GM19438 (cell line): ENCODE data around the gene UGT2B15.
"Not testable (repeated sequence)": the region's sequence is repeated elsewhere in the genome, so short reads cannot be mapped to it uniquely, and the experiment has no call there.

Experiments used
- ATAC-seq: cut with Tn5 transposase; IDR thresholded peaks from one replicate; pipeline ENCODE4 v1.9.1; 2021; ENCODE audit warnings: low read depth; ENCODE audit not compliant: unreplicated experiment

The UGT2B15 gene

GRCh38 chr4:68657022-68657594, 13.3 kb downstream of the UGT2B15 start:
- peak; percentile 79 for ATAC-seq

GRCh38 chr4:68656445-68656973, 13.9 kb downstream of the UGT2B15 start:
- peak; percentile 51 for ATAC-seq

DNA sequence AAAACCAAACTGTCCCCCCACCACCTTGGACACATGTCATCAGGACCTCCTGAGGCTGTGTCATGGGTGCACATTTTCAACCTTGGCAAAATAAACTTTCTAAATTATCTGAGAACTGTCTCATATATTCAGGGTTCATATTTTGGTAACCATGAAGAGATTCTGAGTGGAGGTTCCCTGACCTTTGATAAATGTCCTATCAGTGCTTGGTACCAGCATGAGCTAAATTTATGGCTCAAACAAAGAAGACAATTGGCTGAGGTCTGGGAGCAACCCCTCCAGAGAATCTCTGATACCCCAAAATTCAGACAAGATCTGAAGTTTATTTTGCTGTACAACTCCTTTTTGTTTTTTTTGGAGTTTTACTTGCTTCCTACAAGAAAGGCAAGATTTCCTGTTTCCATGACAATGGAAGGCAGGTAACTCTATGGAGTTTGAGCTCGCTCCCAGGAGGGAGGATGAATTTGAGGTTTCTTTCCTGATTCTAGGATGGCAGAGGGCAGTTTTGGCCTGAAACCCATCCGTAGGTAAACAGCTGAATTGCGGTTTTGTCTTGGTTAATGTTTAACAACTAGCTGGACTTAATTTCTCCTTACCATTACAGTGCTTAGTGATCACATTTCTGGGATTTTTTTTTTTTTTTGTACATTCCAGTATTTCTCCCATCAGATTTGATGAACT, 14.5 kb downstream of the UGT2B15 start:
- peak; percentile 25 for ATAC-seq

GRCh38 chr4:68654946-68655721, 15.3 kb downstream of the UGT2B15 start:
- ATAC-seq = no peak

DNA sequence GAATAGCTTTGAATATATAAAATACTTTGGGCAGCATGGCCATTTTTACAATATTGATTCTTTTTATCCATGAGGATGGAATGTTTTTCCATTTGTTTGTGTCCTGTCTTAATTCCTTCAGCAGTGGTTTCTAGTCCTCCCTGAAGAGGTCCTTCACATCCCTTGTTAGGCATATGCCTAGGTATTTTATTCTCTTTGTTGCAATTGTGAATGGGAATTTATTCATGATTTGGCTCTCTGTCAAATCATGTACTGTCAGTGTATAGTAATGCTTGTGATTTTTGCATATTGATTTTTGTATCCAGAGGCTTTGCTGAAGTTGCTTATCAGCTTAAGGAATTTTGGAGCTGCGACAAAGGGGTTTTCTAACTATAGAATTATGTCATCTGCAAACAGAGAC, 18.5 kb downstream of the UGT2B15 start:
- no peak for ATAC-seq

DNA sequence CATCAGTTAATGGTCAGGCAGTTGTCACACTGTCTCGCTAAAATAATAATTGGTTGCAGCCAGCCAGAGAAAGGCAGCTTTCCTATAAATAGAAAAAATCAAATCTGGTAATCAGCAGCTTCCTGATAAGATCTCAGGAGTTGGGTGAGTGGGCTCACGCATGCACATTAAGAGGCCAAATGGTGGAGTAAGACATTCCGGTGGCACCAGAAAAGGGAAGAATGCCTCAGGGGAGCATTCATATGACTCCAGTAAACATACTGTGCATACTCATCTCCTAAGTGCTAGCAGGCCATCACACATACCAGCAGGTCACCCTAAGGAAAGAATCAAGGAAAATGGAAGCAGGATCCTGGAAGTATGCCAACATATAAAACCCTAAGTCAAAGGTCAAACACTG, 40.1 kb downstream of the UGT2B15 start:
- ATAC-seq = no peak

DNA sequence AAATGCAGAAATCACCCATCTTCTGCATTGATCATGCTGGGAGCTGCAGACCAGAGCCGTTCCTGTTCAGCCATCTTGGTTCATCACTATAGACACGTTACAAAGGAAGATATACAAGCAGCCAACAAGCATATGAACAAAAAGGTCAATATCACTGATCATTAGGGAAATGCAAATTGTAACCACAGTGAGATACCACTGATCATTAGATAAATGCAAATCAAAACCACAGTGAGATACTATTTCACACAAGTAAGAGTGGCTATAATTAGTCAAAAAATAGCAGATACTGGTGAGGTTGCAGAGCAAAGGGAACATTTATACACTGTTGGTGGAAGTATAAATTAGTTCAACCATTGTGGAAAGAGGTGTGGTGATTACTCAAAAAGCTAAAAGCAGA, 47.7 kb downstream of the UGT2B15 start:
- ATAC-seq = not testable (repeated sequence)

- peak; percentile 74 for ATAC-seq
These were observed 53.3 kb downstream of the UGT2B15 start for GRCh38 chr4:68617003-68617698.

GRCh38 chr4:68615699-68616422, 54.6 kb downstream of the UGT2B15 start:
- ATAC-seq = no peak

DNA sequence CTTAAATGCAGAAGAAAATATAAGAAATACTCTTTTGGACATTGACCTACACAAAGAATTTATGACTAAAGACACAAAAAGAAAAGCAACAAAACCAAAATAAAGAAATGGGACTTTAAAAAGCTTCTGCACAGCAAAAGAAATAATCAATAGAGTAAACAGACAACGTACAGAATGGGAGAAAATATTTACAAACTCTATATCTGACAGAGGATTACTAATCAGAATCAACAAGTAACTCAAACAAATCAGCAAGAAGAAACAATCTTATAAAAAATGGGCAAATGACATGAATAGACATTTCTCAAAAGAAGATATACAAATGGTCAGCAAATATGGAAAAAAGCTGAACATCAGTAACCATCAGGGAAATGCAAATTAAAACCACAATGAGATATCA, 56.7 kb downstream of the UGT2B15 start:
- ATAC-seq = no peak

DNA sequence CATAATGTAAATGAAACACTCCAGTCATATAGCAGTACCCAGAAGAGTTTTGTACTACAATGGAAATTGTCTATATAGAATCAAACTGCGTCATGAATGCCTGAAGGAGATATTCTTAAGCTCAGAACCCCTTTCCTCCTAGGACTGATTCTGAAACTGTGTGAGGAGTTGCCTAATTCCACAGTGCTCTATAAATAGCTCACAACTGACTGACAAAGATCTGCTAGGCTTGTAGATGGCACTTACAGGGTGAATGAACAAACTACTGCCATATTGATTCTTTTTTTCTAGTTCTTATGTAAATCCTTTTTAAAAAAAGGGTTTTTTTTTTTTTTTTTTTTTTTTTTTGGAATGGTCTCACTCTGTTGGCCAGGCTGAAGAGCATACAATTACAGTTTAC, 64.2 kb downstream of the UGT2B15 start:
- ATAC-seq = no peak

GRCh38 chr4:68599150-68599549, 71.3 kb downstream of the UGT2B15 start:
- no peak for ATAC-seq

GRCh38 chr4:68597482-68597881, 73.0 kb downstream of the UGT2B15 start:
- no peak for ATAC-seq
